Fibroblast of the conjunctiva (primary cell): ENCODE measurements around the gene PDZD7.

Experiments
- DNase-seq: peaks from one replicate; pipeline ENCODE4 v3.0.0-alpha.2; 2010; ENCODE audit warnings: low read depth

Gene PDZD7

GRCh38 chr10:101018600-101019439, 12.1 kb downstream of the PDZD7 start:
- DNase-seq: no peak

GRCh38 chr10:101018118-101018599, 12.8 kb downstream of the PDZD7 start:
- no peak for DNase-seq

DNA sequence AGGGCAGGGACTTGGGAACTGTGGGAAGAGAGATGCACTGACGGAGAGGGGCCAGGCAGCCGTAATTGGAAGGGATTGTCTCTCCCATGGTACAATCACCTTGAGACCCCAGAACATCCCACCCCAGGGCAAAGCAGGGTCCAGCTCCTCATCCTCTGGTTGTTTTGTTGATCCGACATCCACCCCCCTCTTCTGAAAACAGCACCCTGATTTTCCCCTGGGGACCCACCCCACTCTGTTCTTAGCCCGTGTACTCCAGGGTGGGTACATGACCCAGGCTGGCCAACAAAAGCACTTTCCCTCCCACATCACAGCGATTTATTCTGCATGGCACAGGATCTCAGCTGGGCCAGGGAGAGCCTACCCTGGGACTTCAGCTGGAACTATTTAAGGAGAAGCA, 14.1 kb downstream of the PDZD7 start:
- no peak for DNase-seq

- no peak for DNase-seq
Observed at GRCh38 chr10:101015582-101015973, 15.4 kb downstream of the PDZD7 start.

GRCh38 chr10:101014966-101015581, 15.9 kb downstream of the PDZD7 start:
- DNase-seq: peak; percentile 91

- no peak for DNase-seq
Observed at GRCh38 chr10:101014230-101014884, 16.6 kb downstream of the PDZD7 start.

- DNase-seq: no peak
Observed at GRCh38 chr10:101013365-101013825, 17.5 kb downstream of the PDZD7 start.

DNA sequence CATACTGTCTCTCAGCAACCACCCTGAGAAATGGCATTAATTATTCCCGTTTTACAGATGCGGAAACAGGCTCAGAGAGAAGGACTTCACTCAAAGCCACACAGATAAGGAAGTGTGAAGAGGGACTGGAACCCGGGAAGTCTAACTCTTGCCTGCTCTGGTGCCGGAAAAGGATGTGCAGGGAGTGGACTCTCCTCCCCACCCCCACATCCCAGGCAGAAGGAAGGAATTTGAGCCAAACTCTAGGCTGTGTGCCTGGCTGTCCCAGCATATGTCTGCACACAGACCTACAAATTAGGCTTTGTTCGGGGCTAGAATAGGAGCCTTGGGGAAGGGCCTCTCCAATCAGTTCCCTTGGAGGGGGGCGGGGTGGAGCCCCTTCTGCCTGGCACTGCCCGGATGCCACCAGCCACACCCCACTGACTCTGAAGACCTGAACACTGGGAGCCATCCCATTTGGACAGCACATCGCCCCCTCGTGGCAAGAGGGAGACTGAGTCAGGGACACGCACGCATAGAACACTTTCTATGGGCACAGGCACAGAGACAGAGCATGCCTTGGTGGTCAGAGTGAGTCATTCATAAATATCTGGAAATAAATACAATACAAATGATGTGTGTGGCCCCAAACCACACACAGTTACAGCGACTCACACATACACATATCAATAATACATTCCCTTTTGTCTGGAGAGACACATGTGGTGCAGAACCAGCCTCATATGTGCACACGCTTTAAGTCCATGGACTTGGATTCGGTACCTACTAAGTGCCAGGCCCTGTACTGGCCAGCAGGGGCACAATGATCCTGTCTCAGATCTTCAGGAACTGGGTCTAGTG, 18.2 kb downstream of the PDZD7 start:
- peak; percentile 83 for DNase-seq

GRCh38 chr10:101011517-101012423, 19.2 kb downstream of the PDZD7 start:
- DNase-seq: no peak

- DNase-seq: no peak
Observed at GRCh38 chr10:101010329-101010728, 20.6 kb downstream of the PDZD7 start.

DNA sequence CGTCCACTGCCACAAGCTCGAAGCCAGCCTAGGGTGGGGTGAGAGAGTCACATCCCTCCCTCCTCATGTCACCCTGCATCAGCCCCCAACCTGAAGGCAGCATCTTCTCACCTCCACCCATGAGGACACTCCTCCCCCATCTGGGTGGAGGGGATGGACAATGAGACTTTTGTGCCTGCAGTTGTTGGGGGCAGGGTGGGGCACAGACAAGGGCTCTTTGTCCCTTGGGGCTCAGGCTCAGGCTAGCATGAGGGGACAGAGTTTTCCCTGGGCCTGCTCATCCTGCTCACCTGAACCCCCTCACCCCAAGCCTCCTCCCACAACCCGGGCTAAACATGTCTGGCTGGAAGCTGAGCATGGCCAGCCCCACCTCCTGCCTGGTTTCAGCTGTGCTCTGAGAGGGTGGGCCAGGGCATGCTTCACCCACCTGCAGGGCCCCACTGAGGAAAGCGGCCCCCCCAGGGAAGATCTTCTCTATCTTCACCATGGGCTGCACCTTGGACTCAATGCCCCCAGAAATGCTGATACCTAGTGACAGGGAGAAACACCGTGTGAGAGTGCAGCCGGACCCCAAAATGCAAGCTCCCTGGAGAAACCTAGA, 22.0 kb downstream of the PDZD7 start:
- DNase-seq: no peak

GRCh38 chr10:101007915-101008822, 22.8 kb downstream of the PDZD7 start:
- DNase-seq: no peak

DNA sequence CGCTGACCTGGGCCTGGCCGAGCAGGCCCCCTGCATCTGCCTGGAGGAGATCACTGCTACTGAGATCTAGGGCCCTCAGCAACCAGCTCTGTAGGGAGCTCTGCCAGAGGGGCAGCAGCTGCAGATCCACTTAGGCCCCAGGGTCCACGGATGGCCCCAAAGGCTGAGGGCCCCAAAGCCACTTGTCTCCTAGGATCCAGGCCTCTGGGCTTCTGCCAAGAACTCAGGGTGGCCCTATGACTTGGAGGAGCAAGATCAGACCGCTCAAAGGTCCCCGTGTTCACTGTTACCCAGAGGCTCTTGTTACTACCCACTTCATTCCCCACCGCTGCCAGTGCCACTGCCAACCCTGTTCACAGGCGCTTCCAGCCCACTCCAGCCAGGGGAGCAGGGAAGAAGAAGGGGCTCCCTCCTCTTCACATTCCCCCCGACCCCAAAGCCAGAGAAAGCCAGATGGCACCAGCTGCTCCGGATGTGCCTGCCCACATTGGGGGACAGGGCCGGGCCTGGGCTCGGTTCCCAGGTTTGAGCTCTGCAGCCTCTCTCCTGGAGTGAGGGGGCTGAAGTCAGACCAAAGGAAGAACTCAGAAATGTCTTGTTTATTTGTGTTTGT, 23.7 kb downstream of the PDZD7 start:
- no peak for DNase-seq

DNA sequence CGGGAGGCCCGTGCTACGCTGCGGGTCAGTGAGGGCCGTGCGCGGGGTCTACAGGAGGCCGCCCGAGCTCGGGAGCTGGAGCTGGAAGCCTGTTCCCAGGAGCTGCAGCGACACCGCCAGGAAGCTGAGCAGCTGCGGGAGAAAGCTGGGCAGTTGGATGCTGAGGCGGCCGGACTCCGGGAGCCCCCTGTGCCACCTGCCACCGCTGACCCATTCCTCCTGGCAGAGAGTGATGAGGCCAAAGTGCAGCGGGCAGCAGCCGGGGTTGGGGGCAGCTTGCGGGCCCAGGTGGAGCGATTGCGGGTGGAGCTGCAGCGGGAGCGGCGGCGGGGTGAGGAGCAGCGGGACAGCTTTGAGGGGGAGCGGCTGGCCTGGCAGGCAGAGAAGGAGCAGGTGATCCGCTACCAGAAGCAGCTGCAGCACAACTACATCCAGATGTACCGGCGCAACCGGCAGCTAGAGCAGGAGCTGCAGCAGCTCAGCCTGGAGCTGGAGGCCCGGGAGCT, 24.3 kb downstream of the PDZD7 start:
- no peak for DNase-seq

DNA sequence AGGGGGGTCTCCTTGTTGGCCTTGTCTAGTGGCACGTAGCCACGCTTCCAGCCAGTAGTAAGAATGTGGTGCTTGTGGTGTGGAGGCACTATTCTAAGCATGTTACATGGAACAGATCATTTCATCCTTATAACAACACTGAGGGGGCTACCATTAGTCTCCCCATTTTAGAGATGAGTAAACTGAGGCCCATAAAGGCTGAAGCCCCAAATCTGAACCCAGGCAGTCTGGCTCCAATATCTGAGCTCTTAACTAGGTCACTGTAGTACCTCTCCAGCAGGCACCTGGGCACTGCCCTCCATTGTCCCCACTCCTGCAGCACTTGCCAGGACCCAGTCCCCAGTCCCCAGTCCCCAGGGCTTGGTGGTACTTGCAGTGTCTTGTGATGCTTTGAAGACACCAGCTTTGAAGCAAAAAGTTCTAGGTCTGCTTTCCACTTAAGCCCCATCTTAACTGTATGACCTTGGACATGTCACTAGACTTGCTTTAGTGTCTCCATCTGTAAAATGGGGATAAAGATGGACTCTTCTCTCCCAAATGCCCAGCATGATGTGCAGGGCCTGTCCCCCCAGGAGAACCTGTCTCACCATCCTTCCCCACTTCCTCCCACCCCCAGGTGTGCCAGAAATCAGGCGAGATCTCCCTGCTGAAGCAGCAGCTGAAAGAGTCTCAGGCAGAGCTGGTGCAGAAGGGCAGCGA, 24.9 kb downstream of the PDZD7 start:
- no peak for DNase-seq

- DNase-seq: no peak
Observed at GRCh38 chr10:101005361-101005760, 25.6 kb downstream of the PDZD7 start.

DNA sequence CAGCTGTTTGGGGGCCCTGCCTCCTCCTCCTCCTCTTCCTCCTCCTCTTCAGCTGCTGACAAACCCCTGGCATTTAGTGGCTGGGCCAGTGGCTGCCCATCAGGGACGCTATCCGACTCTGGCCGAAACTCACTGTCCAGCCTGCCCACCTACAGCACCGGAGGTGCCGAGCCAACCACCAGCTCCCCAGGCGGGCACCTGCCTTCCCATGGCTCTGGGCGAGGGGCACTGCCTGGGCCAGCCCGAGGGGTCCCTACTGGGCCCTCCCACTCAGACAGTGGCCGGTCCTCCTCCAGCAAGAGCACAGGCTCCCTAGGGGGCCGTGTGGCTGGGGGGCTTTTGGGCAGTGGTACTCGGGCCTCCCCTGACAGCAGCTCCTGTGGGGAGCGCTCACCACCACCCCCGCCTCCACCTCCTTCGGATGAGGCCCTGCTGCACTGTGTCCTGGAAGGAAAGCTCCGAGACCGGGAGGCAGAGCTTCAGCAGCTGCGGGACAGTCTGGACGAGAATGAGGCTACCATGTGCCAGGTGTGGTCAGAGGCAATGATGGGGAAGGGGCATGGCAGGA, 27.2 kb downstream of the PDZD7 start:
- DNase-seq: no peak

DNA sequence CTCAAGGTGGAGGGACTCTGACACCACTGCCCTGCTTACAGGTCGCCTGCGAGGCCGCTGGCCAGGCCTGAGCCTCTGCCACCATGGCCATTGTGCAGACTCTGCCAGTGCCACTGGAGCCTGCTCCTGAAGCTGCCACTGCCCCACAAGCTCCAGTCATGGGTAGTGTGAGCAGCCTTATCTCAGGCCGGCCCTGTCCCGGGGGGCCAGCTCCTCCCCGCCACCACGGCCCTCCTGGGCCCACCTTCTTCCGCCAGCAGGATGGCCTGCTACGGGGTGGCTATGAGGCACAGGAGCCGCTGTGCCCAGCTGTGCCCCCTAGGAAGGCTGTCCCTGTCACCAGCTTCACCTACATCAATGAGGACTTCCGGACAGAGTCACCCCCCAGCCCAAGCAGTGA, 28.5 kb downstream of the PDZD7 start:
- no peak for DNase-seq
